ENCODE data around the gene ZKSCAN3. TPM values are rescaled to one million over a fixed set of nuclear protein-coding genes. Genes with fewer than 3 reads are reported as not detected.

The ZKSCAN3 gene
- total and polyA plus RNA-seq, 12 donors = 1.0 to 6.8 (median 4.8) TPM

DNA sequence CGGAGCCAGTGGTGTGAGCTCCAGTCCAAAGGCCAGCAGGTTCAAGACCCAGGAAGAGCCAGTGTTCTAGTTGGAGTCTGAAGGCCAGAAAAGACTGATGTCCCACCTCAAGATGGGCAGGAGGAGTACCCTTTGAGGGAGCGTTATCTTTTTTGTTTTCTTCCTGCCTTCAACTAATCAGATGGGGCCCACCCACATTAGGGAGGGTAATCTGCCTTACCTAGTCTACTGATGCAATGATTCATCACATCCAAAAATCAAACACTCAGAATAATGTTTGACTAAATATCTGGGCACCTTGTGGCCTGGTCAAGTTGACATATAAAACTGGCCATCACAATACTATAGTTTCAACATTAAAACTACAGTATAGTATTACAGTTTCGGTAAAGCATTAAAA lies 19.7 kb downstream of the ZKSCAN3 start:
- H3K36me3 ChIP-seq = peaks cover 0 to 58% (median 26%) of the 10 kb centered on the region in 9 donors
- no peaks in the 10 kb centered on the region for H3K4me1 ChIP-seq
- H3K9me3 ChIP-seq = no peaks in the 10 kb centered on the region
- TF ChIP-seq CTCF (IDR thresholded peaks at IDR 0.05) = no peak
- ATAC-seq (no peak), DNase-seq (no peak)
- intact Hi-C loops (cut with DNase I) = no loop called here
- H3K27ac ChIP-seq = no peak overlapping the region
- H3K4me3 ChIP-seq = no peak overlapping the region
- 97% methylated on average over 3 of the region's 3 CpGs for WGBS, 2 donors
- H3K27me3 ChIP-seq = no peaks in the 10 kb centered on the region

- no peak overlapping the region for H3K27ac ChIP-seq
- no peaks in the 10 kb centered on the region for H3K9me3 ChIP-seq
- H3K4me1 ChIP-seq = no peaks in the 10 kb centered on the region
- no peak for DNase-seq
- no peak overlapping the region for H3K4me3 ChIP-seq
- peaks cover 0 to 50% (median 16%) of the 10 kb centered on the region in 9 donors for H3K36me3 ChIP-seq
- WGBS, 2 donors = 76 to 87% methylated on average over 2 of the region's 2 CpGs
- no peak for TF ChIP-seq CTCF (IDR thresholded peaks at IDR 0.05)
- no peaks in the 10 kb centered on the region for H3K27me3 ChIP-seq
- intact Hi-C loops (cut with DNase I) = no loop called here
- no peak for ATAC-seq
Observed at GRCh38 chr6:28370440-28370839, 20.7 kb downstream of the ZKSCAN3 start.

- Histone ChIP-seq H3K27ac (no peak overlapping the region), H3K27me3 (no peaks in the 10 kb centered on the region), H3K36me3 (peaks cover 0 to 50% (median 11%) of the 10 kb centered on the region in 9 donors), H3K4me3 (no peak overlapping the region), H3K9me3 (no peaks in the 10 kb centered on the region), H3K4me1 (no peaks in the 10 kb centered on the region)
- TF ChIP-seq CTCF (IDR thresholded peaks at IDR 0.05) = no peak
- WGBS, 2 donors = 94 to 95% methylated on average over 1 of the region's 1 CpG
- intact Hi-C loops (cut with DNase I) = no loop called here
- ATAC-seq (no peak), DNase-seq (no peak)
Observed at GRCh38 chr6:28371280-28371679, 21.5 kb downstream of the ZKSCAN3 start.

DNA sequence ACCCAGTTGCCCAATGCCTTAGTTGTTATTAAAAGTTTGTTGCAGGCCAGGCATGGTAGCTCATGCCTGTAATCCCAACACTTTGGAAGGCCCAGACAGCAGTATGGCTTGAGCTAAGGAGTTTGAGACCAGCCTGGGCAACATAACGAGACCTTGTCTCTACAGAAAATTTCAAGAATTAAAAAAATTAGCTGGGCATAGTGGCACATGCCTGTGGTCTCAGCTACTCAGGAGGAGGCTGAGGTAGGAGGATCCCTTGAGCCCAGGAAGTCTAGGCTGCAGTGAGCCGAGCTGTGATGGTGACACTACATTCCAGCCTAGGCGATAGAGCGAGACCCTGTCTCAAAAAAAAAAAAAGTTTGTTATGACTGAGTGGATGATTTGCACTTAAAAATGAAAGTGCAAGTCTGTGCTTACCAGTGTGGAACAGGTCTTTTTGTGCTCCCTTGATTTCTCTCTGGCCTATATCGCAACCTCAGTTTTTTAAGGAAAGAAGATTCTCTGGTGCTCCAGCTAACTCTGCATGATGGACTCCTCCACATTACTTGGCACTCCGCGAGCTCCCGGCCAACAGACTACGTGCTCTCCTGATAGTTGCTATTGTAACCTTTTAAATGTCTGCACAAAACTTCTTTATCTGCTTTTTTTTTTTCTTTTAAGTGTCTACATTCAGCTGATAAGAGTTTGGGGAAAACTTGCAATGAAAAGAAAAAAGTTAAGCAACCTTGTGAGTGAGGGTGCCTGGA lies 22.1 kb downstream of the ZKSCAN3 start:
- TF ChIP-seq CTCF (IDR thresholded peaks at IDR 0.05) = no peak
- no peaks in the 10 kb centered on the region for H3K4me1 ChIP-seq
- ATAC-seq (no peak), DNase-seq (no peak)
- intact Hi-C loops (cut with DNase I) = no loop called here
- WGBS, 2 donors = 79% methylated on average over 9 of the region's 9 CpGs
- H3K4me3 ChIP-seq = no peak overlapping the region
- no peaks in the 10 kb centered on the region for H3K27me3 ChIP-seq
- no peaks in the 10 kb centered on the region for H3K9me3 ChIP-seq
- H3K27ac ChIP-seq = no peak overlapping the region
- H3K36me3 ChIP-seq = peaks cover 0 to 48% (median 7%) of the 10 kb centered on the region in 9 donors
